K562 (cell line): Measurements from ENCODE around the gene TRAF7. TPM values are rescaled to one million over a fixed set of nuclear protein-coding genes. Genes with fewer than 3 reads are reported as not detected.

Experiments used
- CHD7 ChIP-seq: fragments of 200-600 bp; sonication (generic); IDR thresholded peaks from one replicate; pipeline ENCODE4 v1.6.1; 2012; ENCODE audit warnings: mild to moderate bottlenecking, low read depth, low read length, inconsistent platforms
- ERF ChIP-seq: fragments of 450-650 bp; formaldehyde crosslinking; IDR thresholded peaks from 2 replicates; pipeline ENCODE4 v1.4.0; 2020; ENCODE audit warnings: mild to moderate bottlenecking, mixed read lengths
- EZH2 ChIP-seq: IDR thresholded peaks from 2 replicates; pipeline ENCODE4 v1.6.1; 2012; ENCODE audit warnings: low read depth, mild to moderate bottlenecking, inconsistent platforms, low read length, borderline replicate concordance
- GATAD2A ChIP-seq: fragments of 450-650 bp; IDR thresholded peaks from 2 replicates; pipeline ENCODE4 v1.6.1; 2017
- HMGXB4 ChIP-seq: sonication (generic); formaldehyde crosslinking; IDR thresholded peaks from 2 replicates; pipeline ENCODE4 v1.8.1; 2023; ENCODE audit warnings: mild to moderate bottlenecking, missing genetic modification reagents
- HOMEZ ChIP-seq: fragments of 250-450 bp; sonication (Bioruptor Pico); IDR thresholded peaks from 2 replicates; pipeline ENCODE4 v1.4.0; 2020; ENCODE audit warnings: mild to moderate bottlenecking, moderate library complexity
- MCM5 ChIP-seq: fragments of 450-650 bp; IDR thresholded peaks from 2 replicates; pipeline ENCODE4 v1.6.1; 2016; ENCODE audit warnings: low read depth
- NFE2 ChIP-seq: IDR thresholded peaks from 2 replicates; pipeline ENCODE4 v1.6.1; 2014; ENCODE audit warnings: antibody characterized with exemption, low read depth
- RAD21 ChIP-seq, 2 experiments: fragments of 250-450 bp in 1 of 2; fragments of 450-650 bp in 1 of 2; sonication (Bioruptor Pico) in 1 of 2; formaldehyde crosslinking in 1 of 2; IDR thresholded peaks in 1 of 2; conservative IDR thresholded peaks in 1 of 2; 2 replicates each; pipeline versions ENCODE4 v1.4.0 to v1.8.0; 2020 to 2022; ENCODE audit warnings: mild to moderate bottlenecking in 2 of 2, moderate library complexity in 1 of 2
- RCOR1 ChIP-seq, 2 experiments: IDR thresholded peaks; 2 replicates each; pipeline ENCODE4 v1.6.1; 2012; ENCODE audit warnings: low read depth in 2 of 2, low read length in 2 of 2, borderline replicate concordance in 1 of 2, improper control_type of control experiment in 1 of 2
- RUNX1 ChIP-seq: sonication (generic); IDR thresholded peaks from 2 replicates; pipeline ENCODE4 v1.6.1; 2016; ENCODE audit warnings: antibody characterized with exemption, low read depth
- SLC30A9 ChIP-seq: fragments of 250-450 bp; sonication (Bioruptor Pico); IDR thresholded peaks from 2 replicates; pipeline ENCODE4 v1.8.0; 2022; ENCODE audit warnings: mild to moderate bottlenecking, moderate library complexity
- SP2 ChIP-seq: IDR thresholded peaks from 2 replicates; pipeline ENCODE4 v1.6.1; 2011; ENCODE audit warnings: mild to moderate bottlenecking, low read depth, low read length, moderate library complexity; ENCODE audit not compliant: poor library complexity, severe bottlenecking; ENCODE audit errors: extremely low read depth
- ZNF239 ChIP-seq: fragments of 250-450 bp; sonication (Bioruptor Pico); IDR thresholded peaks from 2 replicates; pipeline ENCODE4 v1.4.0; 2020; ENCODE audit warnings: mild to moderate bottlenecking
- polyA plus RNA-seq, 8 experiments: library from polyadenylated mRNA; depleted of rRNA in 4 of 8; stranded (reverse) in 5 of 8; unstranded in 3 of 8; fragments of >200 nt; fragmentation: Nextera tagmentation in 2 of 8; fragmentation: Illumina TruSeq in 1 of 8; extraction: Ambion mirVana in 2 of 8; extraction: Trizol in 1 of 8; gene quantifications; 2 replicates each; pipeline versions ENCODE4 v1.2.1 to v1.2.3, GENCODE V29; 2011 to 2014; ENCODE audit warnings: inconsistent platforms in 1 of 8, missing spikeins in 1 of 8
- total RNA-seq, 7 experiments: library from RNA; depleted of rRNA in 6 of 7; stranded (reverse); fragments of >200 nt in 6 of 7; fragmentation: Illumina TruSeq in 2 of 7; extraction: Trizol in 2 of 7; gene quantifications; 2 replicates each; pipeline versions ENCODE4 v1.2.1 to v1.2.3, GENCODE V29; 2011 to 2021; ENCODE audit warnings: low replicate concordance in 1 of 7

Gene TRAF7
- total and polyA plus RNA-seq, 9 of the 15 experiments (the other 6 are each of a cell fraction or from before 2014, with no cell fraction given): 1.1 to 113 (median 41.6) TPM

GRCh38 chr16:2223942-2224486 is 68.4 kb downstream of the TRAF7 start (continued):
- TF ChIP-seq CHD7: no peak
- TF ChIP-seq ERF (CRISPR knock-in tag): no peak
- TF ChIP-seq NFE2: no peak
- no peak for TF ChIP-seq MCM5
- no peak for TF ChIP-seq SLC30A9 (CRISPR knock-in tag)
- TF ChIP-seq RCOR1 (IDR thresholded peaks at IDR 0.05; ENCODE audit: borderline replicate concordance in 1 of 2, low read depth in 2 of 2, low read length in 2 of 2): peak in 1 of 2 experiments; percentile 26; a peak in 1 of 4 replicates
- no peak for TF ChIP-seq GATAD2A
- peak; percentile 25 to 46; a peak in 2 of 4 replicates for TF ChIP-seq RAD21 (CRISPR knock-in tag; conservative IDR thresholded peaks at IDR 0.05 in 1 of 2, IDR thresholded peaks at IDR 0.05 in 1 of 2)
- TF ChIP-seq RUNX1: no peak
- no peak for TF ChIP-seq ZNF239 (CRISPR knock-in tag)
- TF ChIP-seq SP2: no peak
- TF ChIP-seq HMGXB4 (CRISPR knock-in tag): peak; percentile 4; the same call in 1 of the 2 replicates
- no peak for TF ChIP-seq HOMEZ (CRISPR knock-in tag)
- TF ChIP-seq EZH2: no peak
